ENCODE results near the gene R3HDM4.

R3HDM4 gene

DNA sequence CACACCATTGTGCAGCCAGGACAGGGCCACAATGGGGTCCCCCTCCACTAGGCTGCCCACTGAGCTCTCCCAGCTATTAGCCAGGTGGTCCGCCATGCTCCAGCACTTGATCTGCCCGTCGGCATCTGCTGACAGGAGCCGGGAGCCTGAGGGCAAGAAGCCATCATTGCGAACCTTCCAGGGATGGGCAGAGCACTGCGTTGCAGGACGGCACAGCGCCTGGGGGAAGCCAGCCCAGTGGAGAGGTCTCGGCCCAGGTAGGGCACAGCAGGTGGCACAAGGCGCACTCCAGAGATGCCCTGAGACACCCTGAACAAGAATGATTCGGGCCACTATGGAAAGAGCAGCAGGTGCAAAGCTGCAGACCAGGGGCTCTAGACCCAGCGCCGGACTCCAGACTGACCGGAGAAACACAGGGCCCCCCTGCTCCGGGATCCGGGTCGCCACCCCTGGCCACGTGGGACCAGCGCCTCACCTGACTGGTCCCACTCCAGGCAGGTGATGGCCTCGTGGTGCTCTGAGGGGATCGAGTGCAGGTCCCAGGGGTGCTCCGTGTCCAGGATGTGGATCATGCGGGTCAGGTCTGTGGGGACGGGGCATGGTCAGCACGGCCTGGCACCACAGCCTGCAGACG, 23.2 kb downstream of the R3HDM4 start:
- H3K9ac ChIP-seq, result no peak overlapping the region
- no peak overlapping the region for H3K4me2 ChIP-seq (ENCODE audit: low read length)
- no peak for TF ChIP-seq CTCF (IDR thresholded peaks at IDR 0.05)
- H3K36me3 ChIP-seq (ENCODE audit: control insufficient read depth, insufficient read depth, low read length), result no peaks in the 10 kb centered on the region
- H3K27ac ChIP-seq, result no peak overlapping the region
- no peaks in the 10 kb centered on the region for H3K9me3 ChIP-seq (ENCODE audit: control insufficient read depth, low read length)
- H3K4me3 ChIP-seq (ENCODE audit: low read depth, low read length), result no peak overlapping the region
- peaks cover 14% of the 10 kb centered on the region for H3K79me2 ChIP-seq
- H3K4me1 ChIP-seq, result no peaks in the 10 kb centered on the region
- no peak overlapping the region for H2AFZ ChIP-seq
- H3K27me3 ChIP-seq (ENCODE audit: control insufficient read depth, insufficient read depth, low read length), result no peaks in the 10 kb centered on the region

DNA sequence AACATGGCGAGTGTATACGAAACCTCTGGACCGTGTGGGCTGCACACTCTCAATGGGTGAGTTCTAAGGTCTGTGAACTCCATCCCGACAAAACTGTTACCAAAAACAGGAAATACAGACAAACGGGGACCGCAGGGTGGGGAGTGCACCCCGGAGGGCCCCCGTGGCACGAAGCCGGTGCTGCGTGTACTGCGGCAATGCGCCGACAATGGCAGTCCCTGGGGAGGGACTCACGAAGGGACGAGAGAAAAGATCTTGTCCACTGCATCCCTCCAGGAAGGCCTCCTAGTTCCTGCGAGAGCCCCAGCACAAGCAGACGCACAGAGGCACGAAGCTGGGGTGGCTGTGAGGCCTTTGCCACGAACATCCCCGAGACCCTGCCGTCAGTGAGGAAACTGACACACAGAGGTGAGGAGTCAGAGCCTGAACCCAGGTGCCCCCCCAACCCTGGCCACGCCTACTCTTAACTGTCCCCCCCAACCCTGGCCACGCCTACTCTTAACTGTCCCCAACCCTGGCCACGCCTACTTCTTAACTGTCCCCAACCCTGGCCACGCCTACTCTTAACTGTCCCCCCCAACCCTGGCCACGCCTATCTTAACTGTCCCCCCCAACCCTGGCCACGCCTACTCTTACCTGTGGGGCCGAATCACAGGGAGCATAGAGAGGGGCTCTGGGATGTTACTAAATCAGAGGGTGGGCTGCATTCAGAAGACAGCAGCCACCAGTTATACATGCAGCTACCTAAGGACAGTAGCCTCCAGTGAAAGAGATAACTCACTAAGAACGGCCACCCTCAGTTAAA, 24.2 kb downstream of the R3HDM4 start:
- H3K4me2 ChIP-seq (ENCODE audit: low read length), result no peak overlapping the region
- no peak overlapping the region for H3K9ac ChIP-seq
- no peak overlapping the region for H2AFZ ChIP-seq
- no peak overlapping the region for H3K4me3 ChIP-seq (ENCODE audit: low read depth, low read length)
- H3K4me1 ChIP-seq, result no peaks in the 10 kb centered on the region
- peaks cover 15% of the 10 kb centered on the region for H3K79me2 ChIP-seq
- no peaks in the 10 kb centered on the region for H3K36me3 ChIP-seq (ENCODE audit: control insufficient read depth, insufficient read depth, low read length)
- no peaks in the 10 kb centered on the region for H3K27me3 ChIP-seq (ENCODE audit: control insufficient read depth, insufficient read depth, low read length)
- no peak for TF ChIP-seq CTCF (IDR thresholded peaks at IDR 0.05)
- no peaks in the 10 kb centered on the region for H3K9me3 ChIP-seq (ENCODE audit: control insufficient read depth, low read length)
- H3K27ac ChIP-seq, result no peak overlapping the region

DNA sequence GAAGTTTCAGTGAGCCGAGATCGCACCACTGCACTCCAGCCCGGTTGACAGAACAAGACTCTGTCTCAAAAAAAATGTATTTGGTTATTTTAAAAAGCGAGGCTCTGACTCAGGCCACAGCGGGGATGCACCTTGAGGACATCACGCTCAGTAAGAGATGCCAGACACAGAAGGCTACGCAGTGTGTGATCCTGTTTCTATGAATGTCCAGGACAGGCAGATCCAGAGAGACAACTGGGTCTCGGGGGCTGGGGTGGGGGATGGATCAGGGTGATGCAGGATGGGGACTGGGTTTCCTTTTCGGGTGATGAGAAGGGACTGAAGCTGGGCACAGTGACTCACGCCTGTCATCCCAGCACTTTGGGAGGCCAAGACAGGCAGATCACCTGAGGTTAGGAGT, 25.4 kb downstream of the R3HDM4 start:
- peaks cover 15% of the 10 kb centered on the region for H3K79me2 ChIP-seq

GRCh38 chr19:887072-887471, 25.9 kb downstream of the R3HDM4 start:
- Histone ChIP-seq H3K79me2 (peaks cover 10% of the 10 kb centered on the region), H3K4me2 (ENCODE audit: low read length) (no peak overlapping the region), H3K4me1 (no peaks in the 10 kb centered on the region), H2AFZ (no peak overlapping the region), H3K27me3 (ENCODE audit: control insufficient read depth, insufficient read depth, low read length) (no peaks in the 10 kb centered on the region), H3K4me3 (ENCODE audit: low read depth, low read length) (no peak overlapping the region), H3K36me3 (ENCODE audit: control insufficient read depth, insufficient read depth, low read length) (no peaks in the 10 kb centered on the region), H3K9ac (no peak overlapping the region), H3K27ac (no peak overlapping the region), H3K9me3 (ENCODE audit: control insufficient read depth, low read length) (no peaks in the 10 kb centered on the region)
- no peak for TF ChIP-seq CTCF (IDR thresholded peaks at IDR 0.05)

More for the DNA sequence above, 25.4 kb downstream of the R3HDM4 start:
- Histone ChIP-seq H3K4me3 (ENCODE audit: low read depth, low read length) (no peak overlapping the region), H3K36me3 (ENCODE audit: control insufficient read depth, insufficient read depth, low read length) (no peaks in the 10 kb centered on the region), H3K9ac (no peak overlapping the region), H3K4me1 (no peaks in the 10 kb centered on the region), H3K4me2 (ENCODE audit: low read length) (no peak overlapping the region), H2AFZ (no peak overlapping the region), H3K27ac (no peak overlapping the region), H3K9me3 (ENCODE audit: control insufficient read depth, low read length) (no peaks in the 10 kb centered on the region), H3K27me3 (ENCODE audit: control insufficient read depth, insufficient read depth, low read length) (no peaks in the 10 kb centered on the region)
- no peak for TF ChIP-seq CTCF (IDR thresholded peaks at IDR 0.05)

Data from parathyroid adenoma (tissue), 2 donors.